ENCODE measurements around the gene PRDM10. TPM values are rescaled to one million over a fixed set of nuclear protein-coding genes. Genes with fewer than 3 reads are reported as not detected.

PRDM10 gene
- total RNA-seq, 4 donors from 2014 or later = 7.8 to 18.6 (median 9.7) TPM

GRCh38 chr11:129937592-129938238, 64.9 kb downstream of the PRDM10 start:
- Histone ChIP-seq H3K27me3 (no peaks in the 10 kb centered on the region), H3K9me3 (no peaks in the 10 kb centered on the region), H3K4me3 (replicated peaks in 1 of 3) (no peak overlapping the region), H3K27ac (peak overlapping the region; percentile 24 to 34 (median 31)), H3K4me1 (peaks cover 0 to 14% of the 10 kb centered on the region in 2 donors), H3K36me3 (no peaks in the 10 kb centered on the region)
- 81% methylated on average over 4 of the region's 4 CpGs for WGBS, 2 donors
- intact Hi-C loops (cut with DNase I) = no loop called here
- no peak for DNase-seq
- TF ChIP-seq POLR2A (IDR thresholded peaks at IDR 0.05) = no peak
- TF ChIP-seq CTCF (IDR thresholded peaks at IDR 0.05) = no peak

- no peaks in the 10 kb centered on the region for H3K36me3 ChIP-seq
- H3K27ac ChIP-seq = no peak overlapping the region
- intact Hi-C loops (cut with DNase I) = no loop called here
- no peak for DNase-seq
- H3K4me1 ChIP-seq = peaks cover 0 to 14% of the 10 kb centered on the region in 2 donors
- 80% methylated on average over 3 of the region's 3 CpGs for WGBS, 2 donors
- TF ChIP-seq POLR2A (IDR thresholded peaks at IDR 0.05) (no peak), CTCF (IDR thresholded peaks at IDR 0.05) (no peak)
- H3K9me3 ChIP-seq = no peaks in the 10 kb centered on the region
- no peak overlapping the region for H3K4me3 ChIP-seq (replicated peaks in 1 of 3)
- no peaks in the 10 kb centered on the region for H3K27me3 ChIP-seq
Measured at GRCh38 chr11:129935723-129936122, 66.9 kb downstream of the PRDM10 start.

- peak; percentile 60 to 74 for DNase-seq
- H3K4me3 ChIP-seq (replicated peaks in 1 of 3) = no peak overlapping the region
- H3K4me1 ChIP-seq = peaks cover 0 to 14% of the 10 kb centered on the region in 2 donors
- intact Hi-C loops (cut with DNase I) = no loop called here
- WGBS, 2 donors = 38 to 43% methylated on average over 9 of the region's 9 CpGs
- H3K27ac ChIP-seq = no peak overlapping the region
- H3K9me3 ChIP-seq = no peaks in the 10 kb centered on the region
- peaks cover 0 to 3% of the 10 kb centered on the region in 2 donors for H3K36me3 ChIP-seq
- no peaks in the 10 kb centered on the region for H3K27me3 ChIP-seq
- no peak for TF ChIP-seq POLR2A (IDR thresholded peaks at IDR 0.05)
- no peak for TF ChIP-seq CTCF (IDR thresholded peaks at IDR 0.05)
Measured at GRCh38 chr11:129933891-129934290, 68.7 kb downstream of the PRDM10 start.

GRCh38 chr11:129933262-129933661, 69.4 kb downstream of the PRDM10 start:
- 98% methylated on average over 1 of the region's 1 CpG for WGBS, 2 donors
- no peak for TF ChIP-seq POLR2A (IDR thresholded peaks at IDR 0.05)
- no peak for TF ChIP-seq CTCF (IDR thresholded peaks at IDR 0.05)
- Histone ChIP-seq H3K36me3 (peaks cover 0 to 3% of the 10 kb centered on the region in 2 donors), H3K27ac (no peak overlapping the region), H3K4me1 (peaks cover 0 to 8% of the 10 kb centered on the region in 2 donors), H3K4me3 (replicated peaks in 1 of 3) (no peak overlapping the region), H3K27me3 (no peaks in the 10 kb centered on the region), H3K9me3 (no peaks in the 10 kb centered on the region)
- intact Hi-C loops (cut with DNase I) = no loop called here
- DNase-seq = no peak

GRCh38 chr11:129932381-129933067, 70.1 kb downstream of the PRDM10 start:
- Histone ChIP-seq H3K4me1 (peaks cover 0 to under 1% of the 10 kb centered on the region in 2 donors), H3K4me3 (replicated peaks in 1 of 3) (no peak overlapping the region), H3K36me3 (peaks cover 0 to 3% of the 10 kb centered on the region in 2 donors), H3K27ac (no peak overlapping the region), H3K27me3 (no peaks in the 10 kb centered on the region), H3K9me3 (no peaks in the 10 kb centered on the region)
- TF ChIP-seq CTCF (IDR thresholded peaks at IDR 0.05) = no peak
- no peak for TF ChIP-seq POLR2A (IDR thresholded peaks at IDR 0.05)
- intact Hi-C loops (cut with DNase I) = no loop called here
- 95% methylated on average over 7 of the region's 7 CpGs for WGBS, 2 donors
- no peak for DNase-seq
